ENCODE data around the gene TMEM79.

GRCh38 chr1:156245451-156246232, 38.5 kb upstream of the TMEM79 start:
- no peak for TF ChIP-seq CTCF (IDR thresholded peaks at IDR 0.05)
- TF ChIP-seq POLR2AphosphoS5 (IDR thresholded peaks at IDR 0.05; ENCODE audit: low read depth, low read length): no peak; the same call in 1 of the 2 replicates

All from Panc1 (cell line).